SIG-M5 (cell line): ENCODE data around the gene ABCG8.

Source experiments
- DNase-seq: peaks from one replicate; lab custom pipeline; 2025; lab: John Stamatoyannopoulos, UW

ABCG8 gene

GRCh38 chr2:43826305-43827250, 12.2 kb upstream of the ABCG8 start:
- no peak for DNase-seq

GRCh38 chr2:43831543-43832294, 7.1 kb upstream of the ABCG8 start:
- DNase-seq: no peak

GRCh38 chr2:43832457-43832856, 6.3 kb upstream of the ABCG8 start:
- no peak for DNase-seq

- DNase-seq: no peak
Observed at GRCh38 chr2:43837033-43837432, 1.7 kb upstream of the ABCG8 start.

- DNase-seq: no peak
Observed at GRCh38 chr2:43837831-43838559, 776 bp upstream of the ABCG8 start.

- DNase-seq: no peak
Observed at GRCh38 chr2:43839776-43840564, 1.2 kb downstream of the ABCG8 start.

GRCh38 chr2:43840965-43841364, 2.2 kb downstream of the ABCG8 start:
- DNase-seq: no peak

- DNase-seq: no peak
Observed at GRCh38 chr2:43841949-43842865, 3.4 kb downstream of the ABCG8 start.

GRCh38 chr2:43842866-43843226, 4.1 kb downstream of the ABCG8 start:
- no peak for DNase-seq

GRCh38 chr2:43845181-43845580, 6.4 kb downstream of the ABCG8 start:
- no peak for DNase-seq

GRCh38 chr2:43846140-43846793, 7.5 kb downstream of the ABCG8 start:
- DNase-seq: no peak

- DNase-seq: no peak
Observed at GRCh38 chr2:43848214-43848613, 9.4 kb downstream of the ABCG8 start.

GRCh38 chr2:43851011-43851980, 12.5 kb downstream of the ABCG8 start:
- no peak for DNase-seq

GRCh38 chr2:43852196-43852730, 13.5 kb downstream of the ABCG8 start:
- DNase-seq: no peak

- no peak for DNase-seq
Observed at GRCh38 chr2:43853141-43854081, 14.6 kb downstream of the ABCG8 start.

GRCh38 chr2:43854671-43855070, 15.9 kb downstream of the ABCG8 start:
- no peak for DNase-seq

- no peak for DNase-seq
Observed at GRCh38 chr2:43855292-43855691, 16.5 kb downstream of the ABCG8 start.
